Breast epithelium (tissue), 3 donors: ENCODE results near the gene ATRN.

Source experiments
- POLR2A ChIP-seq: fragments of 450-650 bp; IDR thresholded peaks from one replicate; pipeline ENCODE4 v1.6.1; 2016; ENCODE audit warnings: antibody characterized with exemption, mild to moderate bottlenecking, moderate library complexity
- TF ChIP-seq, protein P1 (sequence below), 3 donors: fragments of 450-650 bp; IDR thresholded peaks; one replicate each; pipeline ENCODE4 v1.5.1; 2016 to 2017; ENCODE audit warnings: antibody characterized with exemption in 3 of 3, mild to moderate bottlenecking in 3 of 3, moderate library complexity in 3 of 3

DNA sequence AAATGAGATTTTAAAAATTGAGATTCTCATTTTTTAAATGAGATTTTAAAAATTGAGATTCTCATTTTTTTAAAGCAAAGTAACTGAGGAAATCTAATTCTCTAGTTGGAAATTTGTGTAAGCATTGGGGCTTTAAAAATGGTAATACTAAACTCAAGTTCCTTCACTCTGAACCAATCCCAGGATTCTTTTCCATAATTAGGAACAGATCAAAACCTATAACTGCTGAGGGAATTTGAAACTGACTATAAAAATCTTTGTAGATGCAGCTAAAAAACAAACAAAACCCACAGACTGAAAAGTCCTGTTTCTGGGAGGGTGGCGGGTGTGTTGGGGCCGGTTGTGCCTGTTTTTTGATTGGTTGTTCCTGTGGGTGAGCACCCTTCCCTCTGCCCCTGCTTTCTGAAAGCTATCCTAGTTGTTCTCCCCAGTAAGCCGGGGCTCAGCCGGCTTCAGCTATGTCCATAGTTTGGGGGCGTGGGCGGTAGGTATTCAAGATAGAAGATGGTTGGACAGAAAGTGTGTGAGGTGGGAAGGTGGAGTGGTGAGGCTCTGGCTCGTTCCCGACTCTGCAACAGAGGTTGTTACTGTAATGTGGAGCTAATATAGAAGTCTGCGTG is 143.1 kb downstream of the ATRN start:
- TF ChIP-seq, protein P1, sequence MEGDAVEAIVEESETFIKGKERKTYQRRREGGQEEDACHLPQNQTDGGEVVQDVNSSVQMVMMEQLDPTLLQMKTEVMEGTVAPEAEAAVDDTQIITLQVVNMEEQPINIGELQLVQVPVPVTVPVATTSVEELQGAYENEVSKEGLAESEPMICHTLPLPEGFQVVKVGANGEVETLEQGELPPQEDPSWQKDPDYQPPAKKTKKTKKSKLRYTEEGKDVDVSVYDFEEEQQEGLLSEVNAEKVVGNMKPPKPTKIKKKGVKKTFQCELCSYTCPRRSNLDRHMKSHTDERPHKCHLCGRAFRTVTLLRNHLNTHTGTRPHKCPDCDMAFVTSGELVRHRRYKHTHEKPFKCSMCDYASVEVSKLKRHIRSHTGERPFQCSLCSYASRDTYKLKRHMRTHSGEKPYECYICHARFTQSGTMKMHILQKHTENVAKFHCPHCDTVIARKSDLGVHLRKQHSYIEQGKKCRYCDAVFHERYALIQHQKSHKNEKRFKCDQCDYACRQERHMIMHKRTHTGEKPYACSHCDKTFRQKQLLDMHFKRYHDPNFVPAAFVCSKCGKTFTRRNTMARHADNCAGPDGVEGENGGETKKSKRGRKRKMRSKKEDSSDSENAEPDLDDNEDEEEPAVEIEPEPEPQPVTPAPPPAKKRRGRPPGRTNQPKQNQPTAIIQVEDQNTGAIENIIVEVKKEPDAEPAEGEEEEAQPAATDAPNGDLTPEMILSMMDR (IDR thresholded peaks at IDR 0.05): no peak
- TF ChIP-seq POLR2A: no peak
